Epithelial cell of esophagus (primary cell): ENCODE data around the gene CNTLN.

Source experiments
- DNase-seq: peaks from one replicate; pipeline ENCODE4 v3.0.0; 2010; ENCODE audit warnings: low read depth
- H3K4me3 ChIP-seq: 2 replicates; pipeline ENCODE4 v1.5.1; 2011; ENCODE audit warnings: mild to moderate bottlenecking, low read length, control low read depth
- TF ChIP-seq, protein P1 (sequence below): IDR thresholded peaks from 2 replicates; pipeline ENCODE4 v1.5.1; 2011; ENCODE audit warnings: low read depth, mild to moderate bottlenecking, low read length, control low read depth, inconsistent platforms; ENCODE audit not compliant: insufficient read depth; ENCODE audit errors: missing control alignments

The CNTLN gene

DNA sequence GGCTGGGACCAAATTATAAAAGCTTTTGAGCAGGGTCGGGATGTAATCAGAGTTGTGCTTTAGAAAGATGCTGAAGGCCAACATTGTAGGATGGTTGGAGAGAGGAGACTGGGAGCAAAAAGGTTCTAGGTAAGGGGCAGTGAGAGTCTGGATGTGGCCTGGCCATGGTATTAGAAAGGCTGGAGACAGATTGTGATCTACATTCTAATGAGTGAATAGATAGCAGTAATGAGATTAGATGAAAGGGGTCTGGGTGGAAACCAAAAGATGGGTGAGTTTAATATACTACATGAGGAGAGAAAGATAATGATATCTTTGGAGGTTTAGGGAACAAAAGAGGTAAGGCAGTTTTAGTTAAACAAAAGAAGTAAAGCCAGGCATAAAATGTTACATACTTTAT lies 355.3 kb downstream of the CNTLN start:
- TF ChIP-seq, protein P1, sequence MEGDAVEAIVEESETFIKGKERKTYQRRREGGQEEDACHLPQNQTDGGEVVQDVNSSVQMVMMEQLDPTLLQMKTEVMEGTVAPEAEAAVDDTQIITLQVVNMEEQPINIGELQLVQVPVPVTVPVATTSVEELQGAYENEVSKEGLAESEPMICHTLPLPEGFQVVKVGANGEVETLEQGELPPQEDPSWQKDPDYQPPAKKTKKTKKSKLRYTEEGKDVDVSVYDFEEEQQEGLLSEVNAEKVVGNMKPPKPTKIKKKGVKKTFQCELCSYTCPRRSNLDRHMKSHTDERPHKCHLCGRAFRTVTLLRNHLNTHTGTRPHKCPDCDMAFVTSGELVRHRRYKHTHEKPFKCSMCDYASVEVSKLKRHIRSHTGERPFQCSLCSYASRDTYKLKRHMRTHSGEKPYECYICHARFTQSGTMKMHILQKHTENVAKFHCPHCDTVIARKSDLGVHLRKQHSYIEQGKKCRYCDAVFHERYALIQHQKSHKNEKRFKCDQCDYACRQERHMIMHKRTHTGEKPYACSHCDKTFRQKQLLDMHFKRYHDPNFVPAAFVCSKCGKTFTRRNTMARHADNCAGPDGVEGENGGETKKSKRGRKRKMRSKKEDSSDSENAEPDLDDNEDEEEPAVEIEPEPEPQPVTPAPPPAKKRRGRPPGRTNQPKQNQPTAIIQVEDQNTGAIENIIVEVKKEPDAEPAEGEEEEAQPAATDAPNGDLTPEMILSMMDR = no peak
- H3K4me3 ChIP-seq = no peak overlapping the region
- DNase-seq = no peak

DNA sequence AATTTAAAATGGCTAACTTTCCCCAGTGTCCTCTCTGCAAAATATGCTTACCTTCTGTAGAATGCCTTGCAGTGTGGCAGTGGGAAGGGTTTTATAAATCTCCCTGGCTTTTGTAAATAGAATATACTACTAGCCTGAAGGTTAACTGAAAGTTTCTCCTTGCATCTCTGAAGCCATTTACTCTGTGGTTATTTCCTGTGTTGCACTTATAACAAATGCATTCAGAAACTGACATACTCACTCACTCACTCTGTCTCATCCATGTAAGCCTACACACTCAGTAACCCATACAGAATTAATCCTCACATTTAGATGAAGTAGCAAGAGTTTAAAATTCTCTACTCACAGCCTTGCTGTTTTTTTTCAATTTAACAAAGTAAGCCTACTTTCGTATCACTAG lies 356.9 kb downstream of the CNTLN start:
- TF ChIP-seq, protein P1 = no peak
- DNase-seq = no peak

DNA sequence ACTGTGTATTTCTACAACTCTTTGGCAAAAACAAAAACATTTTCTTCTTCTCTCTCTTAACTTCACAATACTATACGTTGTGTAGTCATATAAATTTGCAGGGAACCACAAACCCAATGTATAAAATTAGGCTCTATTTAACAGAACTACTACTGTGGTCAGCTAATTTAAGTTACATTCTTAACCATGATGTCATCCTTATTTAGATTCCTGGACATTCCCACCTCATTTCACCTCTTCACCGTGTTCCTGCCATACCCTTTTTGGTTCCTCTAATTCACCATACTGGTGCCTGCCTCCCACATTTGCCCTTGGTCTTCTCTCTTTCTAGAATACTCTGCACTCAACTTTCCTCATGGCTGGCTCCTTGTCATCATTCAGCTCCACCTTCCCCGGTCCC lies 368.4 kb downstream of the CNTLN start:
- TF ChIP-seq, protein P1 = no peak
- no peak for DNase-seq
- no peak overlapping the region for H3K4me3 ChIP-seq

More for the DNA sequence above, 356.9 kb downstream of the CNTLN start:
- no peak overlapping the region for H3K4me3 ChIP-seq

DNA sequence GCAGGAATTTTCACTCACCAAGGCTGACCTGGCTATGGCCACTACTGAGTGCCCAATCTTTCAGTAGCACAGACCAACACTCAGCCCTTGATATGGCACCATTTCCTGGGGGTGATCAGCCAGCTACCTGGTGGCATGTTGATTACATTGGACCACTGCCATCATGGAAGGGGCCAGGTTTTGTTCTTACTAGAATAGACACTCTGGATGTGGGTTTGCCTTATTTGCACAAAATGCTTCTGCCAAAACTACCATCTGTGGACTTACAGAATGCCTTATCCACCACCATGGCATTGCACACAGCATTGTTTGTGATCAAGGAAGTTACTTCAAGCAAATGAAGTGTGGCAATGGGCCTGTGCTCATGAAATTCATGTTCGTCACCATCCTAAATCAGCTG lies 374.3 kb downstream of the CNTLN start:
- no peak overlapping the region for H3K4me3 ChIP-seq
- TF ChIP-seq, protein P1 = no peak
- DNase-seq = no peak

DNA sequence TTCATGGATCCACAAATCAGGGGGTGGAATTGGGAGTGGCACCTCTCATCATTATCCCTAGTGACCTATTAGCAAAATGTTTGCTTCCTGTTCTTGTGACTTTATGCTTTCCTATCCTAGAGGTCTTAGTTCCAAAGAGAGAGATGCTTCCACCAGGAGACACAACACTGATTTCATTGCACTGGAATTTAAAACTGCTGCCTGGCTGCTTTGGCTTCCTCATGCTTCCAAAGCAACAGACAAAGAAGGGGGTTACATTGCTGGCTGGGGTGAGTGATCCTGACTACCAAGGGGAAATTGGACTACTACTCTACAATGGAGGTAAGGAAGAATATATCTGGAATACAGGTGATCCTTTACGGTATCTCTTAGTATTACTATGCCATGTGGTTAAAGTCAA lies 374.9 kb downstream of the CNTLN start:
- H3K4me3 ChIP-seq = no peak overlapping the region
- TF ChIP-seq, protein P1 = no peak
- DNase-seq = no peak

DNA sequence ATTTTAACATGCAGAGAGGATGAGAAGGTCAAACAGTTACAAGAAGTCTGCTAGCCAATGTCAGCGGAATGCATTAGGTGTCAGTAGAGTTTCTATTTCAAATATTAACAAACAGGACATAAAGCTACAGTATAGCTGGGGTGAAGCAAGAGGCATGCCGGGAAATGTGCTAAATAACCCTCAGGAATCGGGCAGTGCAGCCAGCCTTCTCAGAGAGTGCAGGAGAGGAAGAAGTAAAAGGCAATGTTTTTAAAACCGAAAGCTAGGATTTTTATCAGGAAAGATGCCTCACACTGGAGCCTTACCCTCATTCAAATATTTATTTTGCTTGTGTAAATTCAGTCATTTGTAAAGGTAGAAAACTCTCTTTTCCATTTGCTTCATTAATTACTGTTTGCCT lies 384.9 kb downstream of the CNTLN start:
- no peak overlapping the region for H3K4me3 ChIP-seq
- TF ChIP-seq, protein P1 = no peak
- no peak for DNase-seq

DNA sequence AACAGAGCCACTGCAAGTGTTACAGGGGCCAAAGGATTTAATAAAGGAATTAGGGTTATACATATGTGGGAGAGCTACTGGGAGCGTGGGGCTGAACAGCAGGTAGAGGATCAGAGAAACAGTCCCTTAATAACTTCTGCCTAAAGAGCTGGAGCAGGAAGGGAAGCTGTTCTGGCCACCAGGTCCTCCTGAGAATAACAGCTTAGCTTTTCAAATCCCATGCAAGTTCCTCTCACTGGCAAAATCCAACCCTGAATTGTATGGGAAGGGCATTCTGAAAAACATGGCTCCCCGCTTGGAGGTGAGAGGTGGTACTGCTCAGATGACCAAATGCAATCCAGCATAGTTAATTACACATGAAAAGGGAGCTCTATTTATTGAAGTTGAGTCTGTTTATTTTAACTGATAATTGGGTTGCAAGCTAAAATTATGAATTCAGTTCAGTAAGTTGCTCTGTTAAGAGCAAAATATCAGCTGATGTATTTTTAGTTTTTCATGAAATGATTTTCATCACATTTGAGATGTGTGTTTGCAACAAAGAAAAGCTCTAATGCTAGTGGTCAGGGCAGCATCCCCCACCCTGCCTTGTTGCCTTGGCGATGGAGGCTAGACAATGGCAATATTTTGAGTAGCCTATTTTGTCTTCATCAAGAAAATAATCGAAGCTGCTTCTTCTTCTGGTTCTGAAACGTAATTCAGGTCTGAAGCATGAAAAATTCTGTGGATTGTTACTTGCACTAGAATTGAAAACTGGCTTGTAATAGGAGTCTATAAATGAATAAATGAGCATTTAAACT lies 385.6 kb downstream of the CNTLN start:
- DNase-seq = no peak
- TF ChIP-seq, protein P1 = peak; percentile 3
- H3K4me3 ChIP-seq = no peak overlapping the region
